AG08395 (cell line): ENCODE measurements around the gene AHRR.
"Not testable (repeated sequence)": the region's sequence is repeated elsewhere in the genome, so short reads cannot be mapped to it uniquely, and the experiment has no call there.

ENCODE experiments used
- DNase-seq: peaks from one replicate; pipeline ENCODE4 v3.0.0; 2012; ENCODE audit warnings: mixed read lengths, low spot score

Gene AHRR

GRCh38 chr5:475704-476101, 154.2 kb downstream of the AHRR start:
- no peak for DNase-seq

GRCh38 chr5:476102-476813, 154.7 kb downstream of the AHRR start:
- no peak for DNase-seq

GRCh38 chr5:476814-477175, 155.3 kb downstream of the AHRR start:
- DNase-seq: no peak

- no peak for DNase-seq
These were observed 155.7 kb downstream of the AHRR start for GRCh38 chr5:477247-477646.

GRCh38 chr5:477871-478270, 156.4 kb downstream of the AHRR start:
- no peak for DNase-seq

- DNase-seq: no peak
These were observed 157.0 kb downstream of the AHRR start for GRCh38 chr5:478369-478981.

- DNase-seq: no peak
These were observed 157.5 kb downstream of the AHRR start for GRCh38 chr5:478982-479535.

- DNase-seq: no peak
These were observed 158.2 kb downstream of the AHRR start for GRCh38 chr5:479566-480319.

GRCh38 chr5:481347-481746, 159.8 kb downstream of the AHRR start:
- DNase-seq: no peak

- DNase-seq: no peak
These were observed 160.5 kb downstream of the AHRR start for GRCh38 chr5:482021-482420.

GRCh38 chr5:482506-482905, 161.0 kb downstream of the AHRR start:
- DNase-seq: no peak

- DNase-seq: no peak
These were observed 161.5 kb downstream of the AHRR start for GRCh38 chr5:483011-483410.

- no peak for DNase-seq
These were observed 162.1 kb downstream of the AHRR start for GRCh38 chr5:483434-484140.

GRCh38 chr5:484556-484955, 163.0 kb downstream of the AHRR start:
- DNase-seq: no peak

GRCh38 chr5:485113-485945, 163.8 kb downstream of the AHRR start:
- DNase-seq: no peak

- DNase-seq: no peak
These were observed 164.5 kb downstream of the AHRR start for GRCh38 chr5:485946-486491.

- DNase-seq: not testable (repeated sequence)
These were observed 165.1 kb downstream of the AHRR start for GRCh38 chr5:486597-486996.
